Ureter (tissue), 1 donor: ENCODE data around the gene TRIO. TPM values are rescaled to one million over a fixed set of nuclear protein-coding genes. Genes with fewer than 3 reads are reported as not detected.
"Not testable (repeated sequence)": the region's sequence is repeated elsewhere in the genome, so short reads cannot be mapped to it uniquely, and the experiment has no call there.

Experiments used
- DNase-seq: peaks from one replicate; pipeline ENCODE4 v3.0.0-alpha.2; 2020; ENCODE audit warnings: low spot score
- total RNA-seq: library from RNA; stranded (reverse); gene quantifications from one replicate; pipeline ENCODE4 v1.2.4, GENCODE V29; 2023
- donor health status: DM: yes; HTN: yes; CAD: no.

TRIO gene
- total RNA-seq, 1 donor from 2014 or later: 216 TPM

DNA sequence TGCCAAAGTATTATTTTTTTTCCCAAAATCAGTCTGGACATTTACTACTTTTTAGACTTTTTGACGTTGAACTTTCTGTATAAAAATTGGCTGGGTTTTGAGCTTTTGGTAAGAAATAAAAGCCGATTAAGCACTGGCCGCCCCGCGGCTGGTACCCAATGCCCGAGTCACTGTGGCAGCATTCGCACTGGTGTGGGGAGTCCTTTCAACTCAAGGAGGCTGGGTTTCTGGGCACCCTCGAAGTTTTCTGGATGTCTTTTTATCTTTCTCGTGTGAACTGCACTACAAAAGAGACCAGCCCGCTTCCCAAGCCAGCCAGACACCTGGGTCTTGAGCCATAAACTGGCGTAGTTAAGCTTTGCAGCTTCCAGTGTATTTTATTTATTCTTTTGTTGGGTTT is 366.4 kb downstream of the TRIO start:
- no peak for DNase-seq

DNA sequence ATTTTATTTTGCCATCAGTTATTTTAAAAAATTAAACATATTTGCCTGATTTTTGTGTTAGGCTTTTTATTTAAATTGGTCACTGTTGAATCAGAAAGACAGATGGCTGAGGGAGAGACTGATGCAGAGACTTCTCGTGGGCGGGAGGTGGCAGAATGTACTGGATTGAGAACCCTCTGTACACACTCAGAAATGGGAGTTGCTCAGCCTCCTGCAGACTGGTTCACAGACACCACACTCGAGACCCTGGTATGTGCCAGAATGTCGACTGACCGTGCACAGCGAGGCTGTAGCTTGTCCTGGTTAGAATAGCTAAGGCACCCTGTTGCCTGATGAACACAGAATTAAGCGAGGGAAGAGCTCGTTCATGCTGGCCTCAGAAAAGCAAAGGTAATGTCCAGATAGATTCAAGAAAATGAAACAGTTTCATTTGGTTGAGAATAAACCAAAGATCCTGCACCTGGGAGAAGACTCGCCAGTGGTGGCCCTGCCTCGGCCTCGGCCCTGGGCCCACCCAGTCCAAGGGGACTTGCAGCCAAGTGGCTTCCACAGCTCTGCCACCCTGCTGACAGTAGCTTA is 367.1 kb downstream of the TRIO start:
- no peak for DNase-seq

DNA sequence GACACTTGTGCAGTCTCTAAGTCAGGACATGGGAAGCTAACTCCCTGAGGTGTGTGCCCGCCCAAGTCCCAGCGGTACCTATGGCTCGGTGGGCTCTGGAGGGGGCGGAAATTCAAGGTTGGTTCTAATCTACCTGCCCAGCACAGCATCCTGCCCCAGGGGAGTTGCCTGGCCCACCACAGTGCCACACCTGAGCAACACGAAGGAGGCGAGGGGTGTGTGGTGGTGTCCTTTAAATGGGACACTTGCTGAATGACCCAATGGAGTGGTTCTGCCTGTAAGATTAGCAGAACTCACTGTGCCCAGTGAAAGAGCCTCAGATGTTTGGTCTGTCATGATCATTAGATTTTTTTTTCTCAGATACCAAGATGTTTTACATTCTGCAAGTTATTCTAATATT is 367.7 kb downstream of the TRIO start:
- no peak for DNase-seq

DNA sequence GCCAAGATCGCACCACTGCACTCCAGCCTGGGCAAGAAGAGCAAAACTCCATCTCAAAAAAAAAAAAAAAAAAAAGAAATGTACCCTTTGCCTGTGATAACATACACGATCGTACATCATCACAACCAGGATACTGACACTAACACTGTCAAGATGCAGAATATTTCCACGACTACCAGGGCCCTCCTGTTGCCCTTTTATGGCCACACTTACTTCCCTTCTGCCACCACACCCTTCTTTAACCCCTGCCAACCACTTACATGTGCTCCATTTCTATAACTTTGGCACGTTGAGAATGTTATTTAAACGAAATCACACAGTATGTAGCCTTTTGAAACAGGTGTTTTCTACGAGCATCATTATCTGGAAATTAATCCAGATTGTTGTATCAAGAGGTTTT is 369.4 kb downstream of the TRIO start:
- no peak for DNase-seq

DNA sequence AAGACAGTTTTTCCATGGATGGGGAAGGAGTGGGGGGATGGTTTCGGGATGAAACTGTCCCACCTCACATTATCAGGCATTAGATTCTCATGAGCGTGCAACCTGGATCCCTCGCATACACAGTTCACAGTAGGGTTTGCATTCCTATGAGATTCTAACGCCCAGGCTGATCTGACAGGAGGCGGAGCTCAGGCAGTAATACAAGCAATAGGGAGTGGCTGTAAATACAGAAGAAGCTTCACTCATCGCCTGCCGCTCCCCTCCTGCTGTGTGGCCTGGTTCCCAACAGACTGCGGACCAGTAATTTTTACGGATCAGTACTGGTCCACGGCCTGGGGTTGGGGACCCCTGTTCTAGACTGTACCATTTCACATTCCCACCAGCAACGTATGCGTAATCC is 370.1 kb downstream of the TRIO start:
- DNase-seq: no peak

DNA sequence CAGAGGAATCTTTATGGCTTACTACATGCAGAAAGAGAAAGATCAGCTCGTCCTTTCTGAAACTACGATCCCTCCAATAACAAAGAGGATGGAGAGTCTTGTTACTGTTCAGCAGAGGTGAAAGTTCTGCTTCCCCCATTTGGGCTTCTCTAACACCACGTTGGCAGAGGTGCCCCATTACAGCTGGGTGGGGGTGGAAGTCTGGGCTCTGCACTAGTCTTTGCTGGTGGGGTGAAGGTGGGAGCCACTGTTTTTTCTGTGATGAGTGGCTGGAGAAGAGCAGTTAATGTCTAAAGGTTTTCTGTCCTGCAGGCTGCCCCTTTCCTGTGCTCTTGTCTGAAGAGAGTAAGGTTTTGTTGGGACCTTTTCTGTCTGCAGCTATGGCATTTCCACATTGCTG is 373.8 kb downstream of the TRIO start:
- DNase-seq: no peak

DNA sequence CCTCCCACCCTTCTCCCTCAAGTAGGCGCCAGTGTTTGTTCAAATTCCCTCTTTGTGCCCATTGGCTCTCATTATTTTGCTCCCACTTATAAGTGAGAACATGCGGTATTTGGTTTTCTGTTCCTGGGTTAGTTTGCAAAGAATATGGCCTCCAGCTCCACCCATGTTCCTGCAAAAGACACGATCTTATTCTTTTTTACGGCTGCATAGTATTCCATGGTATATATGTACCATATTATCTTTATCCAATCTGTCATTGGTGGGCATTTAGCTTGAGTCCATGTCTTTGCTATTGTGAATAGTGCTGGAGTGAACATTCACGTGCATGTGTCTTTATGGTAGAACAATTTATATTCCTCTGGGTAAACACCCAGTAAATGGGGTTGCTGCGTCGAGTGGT is 375.5 kb downstream of the TRIO start:
- DNase-seq: no peak

DNA sequence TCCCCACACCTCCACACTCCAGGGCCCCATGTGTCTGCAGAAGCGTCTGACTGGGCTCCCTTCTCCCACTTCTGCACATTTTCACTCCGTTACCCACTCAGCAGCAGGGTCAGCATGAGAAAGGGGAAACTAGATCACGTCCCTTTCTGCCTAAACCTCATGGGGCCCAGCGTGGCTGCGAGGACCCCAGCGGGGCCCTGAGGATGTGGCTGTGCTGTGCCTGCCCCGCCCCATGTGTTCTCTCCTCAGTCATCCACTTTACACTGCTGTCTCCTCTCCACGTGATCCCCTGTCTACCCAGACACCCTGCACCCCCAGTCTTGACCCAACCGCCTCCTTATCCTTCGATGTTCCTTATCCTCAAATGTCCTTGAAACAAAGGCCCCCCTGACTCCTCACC is 378.6 kb downstream of the TRIO start:
- DNase-seq: no peak

DNA sequence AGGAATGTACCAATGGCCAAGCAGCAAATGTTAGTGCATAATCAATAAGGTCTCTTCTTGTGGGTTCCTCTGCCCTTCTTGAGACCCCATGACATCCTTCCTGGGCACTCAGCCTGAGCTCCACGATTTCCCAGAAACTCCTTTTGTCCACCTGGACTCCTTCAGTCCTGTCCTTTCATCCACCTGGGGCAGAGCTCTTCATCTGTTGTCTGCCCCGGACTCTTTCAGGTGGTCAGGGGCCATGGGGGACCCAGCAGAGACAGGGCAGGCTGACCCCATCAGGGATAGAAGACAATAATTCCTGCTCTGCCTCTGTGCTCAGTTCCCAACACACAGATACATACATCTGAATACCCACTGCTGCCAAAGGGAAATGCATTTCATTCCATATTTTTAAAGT is 379.6 kb downstream of the TRIO start:
- no peak for DNase-seq

DNA sequence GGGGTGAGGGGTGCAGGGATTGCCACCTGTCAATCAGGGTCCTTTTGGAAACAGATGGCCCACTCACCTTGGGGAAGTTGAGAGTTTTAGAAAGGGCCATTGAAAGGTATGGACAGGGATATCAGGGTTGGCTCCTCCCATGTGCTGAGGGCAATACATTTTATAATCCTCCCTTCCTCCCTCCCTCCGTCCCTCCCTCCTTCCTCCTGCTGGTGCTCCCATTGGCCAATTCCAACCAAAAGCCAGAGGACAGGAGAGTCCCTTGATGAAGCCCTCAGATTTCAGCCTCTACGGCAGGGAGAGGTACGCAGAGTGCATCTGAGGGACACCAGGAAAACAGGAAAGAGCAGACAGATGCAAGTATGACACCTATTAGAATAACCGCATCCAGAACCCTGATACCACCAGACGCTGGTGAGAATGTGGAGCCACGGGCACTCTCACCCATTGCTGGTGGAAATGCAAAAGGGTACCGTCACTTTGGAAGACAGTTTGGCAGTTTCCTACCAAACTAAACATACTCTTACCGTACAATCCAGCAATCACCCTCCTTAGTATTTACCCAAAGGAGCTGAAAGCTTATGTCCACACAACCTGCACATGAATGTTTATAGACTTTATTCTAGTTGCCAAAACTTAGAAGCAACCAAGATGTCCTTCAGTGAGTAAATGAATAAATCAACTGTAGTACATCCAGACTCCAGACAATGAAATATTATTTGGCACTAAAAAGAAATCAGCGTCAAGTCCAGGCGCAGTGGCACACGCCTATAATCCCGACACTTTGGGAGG is 380.3 kb downstream of the TRIO start:
- no peak for DNase-seq

DNA sequence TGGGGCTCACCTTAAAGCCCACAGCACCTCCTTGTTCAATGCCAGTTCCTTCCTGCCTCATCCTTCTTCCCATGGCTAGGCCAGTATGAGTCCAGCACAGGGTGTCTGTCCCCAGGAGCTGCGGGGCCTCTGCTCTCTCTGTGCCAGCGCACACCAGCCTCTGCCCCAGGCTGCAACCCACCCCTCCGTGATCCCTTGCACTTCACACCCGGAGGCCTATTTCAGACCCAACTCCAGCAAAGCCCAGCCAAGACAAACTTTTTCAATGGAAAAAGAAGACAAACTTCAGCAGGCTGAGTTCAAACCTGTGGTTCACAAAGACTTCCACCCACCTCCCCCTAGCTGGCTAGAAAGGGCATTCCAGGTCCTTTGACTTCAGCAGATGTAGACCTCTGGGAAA is 382.3 kb downstream of the TRIO start:
- no peak for DNase-seq

DNA sequence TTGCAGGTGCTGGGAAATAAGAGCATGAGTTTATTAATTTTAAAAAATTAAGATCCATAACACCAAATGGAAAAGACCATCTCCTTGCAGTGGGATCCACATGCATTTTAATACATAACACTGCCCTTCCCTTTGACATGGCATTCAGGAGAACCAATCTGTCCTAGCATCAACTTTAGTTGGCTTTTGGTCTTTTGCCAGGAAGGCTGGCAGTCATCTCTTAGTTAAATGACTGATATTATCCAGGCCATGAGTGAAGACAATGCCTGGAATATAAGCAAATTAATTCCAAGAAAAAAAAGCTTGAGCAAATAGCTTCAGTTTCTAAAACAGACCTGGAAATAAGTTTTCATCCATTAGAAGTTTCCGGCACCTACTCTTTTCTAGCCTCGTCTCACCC is 383.4 kb downstream of the TRIO start:
- no peak for DNase-seq

DNA sequence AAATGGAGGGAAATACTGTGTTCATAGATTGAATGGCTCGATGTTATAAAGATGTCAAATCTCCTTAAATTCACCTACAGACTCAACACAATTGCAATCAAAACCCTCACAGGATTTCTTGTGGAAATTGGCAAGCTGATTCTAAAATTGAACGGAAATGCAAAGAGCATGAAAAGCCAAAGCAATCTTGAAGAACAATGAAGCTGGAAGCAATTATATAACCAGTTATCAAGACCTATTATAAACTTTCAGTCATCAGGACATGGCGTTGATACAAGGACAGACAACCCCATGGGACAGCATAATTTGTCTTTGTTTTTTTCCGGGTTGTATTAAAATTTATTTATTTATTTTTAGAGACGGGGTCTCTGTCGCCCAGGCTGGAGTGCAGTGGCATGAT is 385.0 kb downstream of the TRIO start:
- no peak for DNase-seq

DNA sequence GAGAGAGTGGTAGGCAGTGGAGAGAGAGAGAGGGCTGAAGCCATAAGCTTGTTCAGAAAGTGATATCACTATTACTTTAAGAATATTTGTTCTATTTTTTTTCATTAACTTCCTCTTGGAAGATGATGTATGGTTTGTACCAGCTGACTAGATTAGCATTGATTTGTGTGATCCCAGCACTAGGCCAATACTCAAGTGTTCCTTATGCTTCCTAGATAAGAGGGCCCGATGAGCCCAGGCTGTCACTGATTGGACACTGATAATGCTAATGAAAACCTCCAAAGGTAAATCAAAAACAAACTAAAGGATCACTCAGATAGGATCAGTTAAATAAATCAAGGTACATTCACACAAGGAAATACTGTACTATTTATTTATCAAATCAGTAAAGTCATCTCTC is 385.8 kb downstream of the TRIO start:
- no peak for DNase-seq

DNA sequence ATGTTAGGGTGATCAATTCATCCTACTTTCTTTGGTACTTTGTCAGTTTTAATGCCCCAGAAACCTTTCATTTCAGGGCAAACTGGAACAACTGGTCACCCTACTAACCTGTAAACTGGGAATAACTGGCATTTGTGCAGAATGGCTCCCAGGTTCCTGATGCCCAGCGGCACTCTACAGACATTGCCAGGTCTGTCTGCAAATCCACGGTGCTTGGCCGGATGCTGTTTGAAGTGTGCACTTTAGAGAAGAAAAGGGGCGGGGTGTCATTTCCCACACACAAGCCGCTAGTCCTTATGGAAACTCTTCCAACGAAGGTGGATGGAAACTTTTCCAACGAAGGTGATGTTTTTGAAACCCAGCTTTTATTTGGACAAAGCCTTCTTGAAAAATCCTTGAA is 388.5 kb downstream of the TRIO start:
- DNase-seq: no peak

DNA sequence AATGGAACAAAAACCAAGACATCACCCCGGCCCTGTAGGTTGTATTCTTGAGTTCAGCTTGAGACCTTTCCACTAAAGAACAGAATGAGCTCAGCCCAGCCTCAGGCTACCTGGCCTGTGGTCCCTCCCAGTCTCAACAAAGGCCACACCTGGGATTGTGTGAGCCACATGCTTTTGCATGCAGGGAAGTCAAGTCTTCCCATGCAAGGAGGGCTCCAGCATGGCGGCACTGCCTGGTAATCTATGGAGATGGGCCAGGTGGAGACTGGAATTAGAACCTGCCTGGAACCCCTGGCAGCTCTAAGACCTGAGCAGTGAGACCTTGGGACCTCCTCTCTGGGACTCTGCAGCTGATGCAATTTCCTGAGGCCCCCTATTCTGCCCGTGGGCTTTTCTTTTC is 389.0 kb downstream of the TRIO start:
- no peak for DNase-seq

DNA sequence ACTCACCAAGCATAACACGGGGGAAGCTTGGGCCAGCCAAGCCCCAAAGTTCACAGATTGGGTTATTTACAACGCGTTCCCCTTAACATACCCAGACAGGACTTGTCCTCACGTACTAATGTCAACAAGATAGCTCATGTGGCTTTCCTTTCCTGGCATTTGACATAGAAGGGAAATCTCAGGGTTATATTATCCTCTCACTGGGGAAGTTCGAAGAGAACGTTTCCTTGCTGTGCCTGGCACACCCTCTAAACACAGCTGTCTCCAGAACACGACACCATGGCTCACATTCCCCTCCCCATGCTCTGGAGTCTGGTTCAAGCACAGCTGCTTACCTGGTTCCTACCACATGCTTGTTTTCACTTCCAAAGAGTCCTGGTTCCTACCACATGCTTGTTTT is 391.6 kb downstream of the TRIO start:
- DNase-seq: peak; percentile 54

DNA sequence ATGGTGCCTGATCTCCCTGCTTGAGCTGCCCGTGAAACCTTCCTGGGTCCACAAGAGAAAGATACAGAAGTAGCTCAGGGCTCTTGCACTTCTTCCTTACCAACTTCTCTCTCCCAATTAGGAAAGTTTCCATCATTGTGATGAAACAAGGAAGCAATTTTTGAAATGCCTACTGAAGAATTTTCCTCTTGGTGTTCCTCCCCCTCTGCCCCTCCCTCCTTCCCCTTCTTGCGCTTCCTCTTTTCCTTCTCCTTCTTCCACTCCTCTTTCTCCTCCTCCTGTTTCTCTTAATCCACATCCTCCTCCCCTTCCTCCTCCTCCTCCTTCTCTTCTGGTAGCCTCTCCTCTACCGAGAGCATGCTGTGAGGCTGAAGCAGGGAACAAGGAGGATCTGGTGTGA is 402.2 kb downstream of the TRIO start:
- DNase-seq: no peak

DNA sequence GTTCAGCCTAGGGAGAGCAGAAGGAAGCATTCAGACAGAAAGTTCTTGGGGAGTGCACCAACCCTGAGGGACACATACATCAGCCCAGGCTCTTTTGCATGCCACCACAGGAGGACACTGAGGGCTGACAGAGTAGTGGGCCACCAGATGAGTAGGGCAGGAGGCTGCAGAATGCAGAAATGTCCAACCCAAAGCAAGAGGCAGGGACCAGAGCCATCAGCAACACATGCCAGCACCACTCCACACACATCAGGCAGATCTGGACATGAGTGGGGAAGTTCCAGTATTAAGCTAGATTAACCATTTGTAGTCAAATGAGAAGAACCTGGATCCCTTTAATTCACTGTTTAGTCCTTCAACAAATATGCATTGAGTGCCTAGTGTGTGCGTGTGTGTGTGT is 402.7 kb downstream of the TRIO start:
- DNase-seq: no peak

DNA sequence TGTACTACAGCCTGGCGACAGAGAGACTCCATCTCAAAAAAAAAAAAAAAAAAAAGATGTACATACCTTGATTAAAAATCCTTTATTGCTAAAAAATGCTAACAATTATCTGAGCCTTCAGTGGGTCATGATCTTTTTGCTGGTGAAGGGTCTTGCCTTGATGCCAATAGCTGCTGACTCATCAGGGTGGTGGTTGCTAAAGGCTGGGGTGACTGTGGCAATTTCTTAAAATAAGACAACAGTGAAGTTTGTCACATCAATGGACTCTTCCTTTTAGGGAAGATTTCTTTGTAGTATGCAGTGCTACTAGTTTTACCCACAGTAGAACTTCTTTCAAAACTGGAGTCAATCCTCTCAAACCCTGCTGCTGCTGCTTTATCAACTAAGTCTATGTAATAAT is 404.5 kb downstream of the TRIO start:
- DNase-seq: no peak

DNA sequence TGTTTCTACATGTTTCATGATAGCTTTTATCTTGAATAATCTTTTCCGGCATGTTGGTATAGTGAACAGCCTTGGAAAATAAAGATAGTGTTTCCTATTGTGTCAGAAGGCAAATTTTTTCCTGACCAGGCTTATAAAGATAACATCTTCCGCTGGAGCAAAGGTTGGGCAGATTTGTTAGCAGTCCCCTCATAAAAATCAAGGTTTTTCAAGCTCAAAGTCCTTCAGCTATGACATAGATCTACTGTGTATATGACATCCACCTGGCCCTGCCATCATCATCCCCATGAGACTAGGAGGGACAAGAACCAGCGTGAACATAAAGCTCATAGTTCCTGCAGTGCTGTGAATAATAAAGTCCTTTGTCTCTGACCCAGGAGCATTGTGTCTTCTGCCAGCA is 408.1 kb downstream of the TRIO start:
- DNase-seq: no peak

DNA sequence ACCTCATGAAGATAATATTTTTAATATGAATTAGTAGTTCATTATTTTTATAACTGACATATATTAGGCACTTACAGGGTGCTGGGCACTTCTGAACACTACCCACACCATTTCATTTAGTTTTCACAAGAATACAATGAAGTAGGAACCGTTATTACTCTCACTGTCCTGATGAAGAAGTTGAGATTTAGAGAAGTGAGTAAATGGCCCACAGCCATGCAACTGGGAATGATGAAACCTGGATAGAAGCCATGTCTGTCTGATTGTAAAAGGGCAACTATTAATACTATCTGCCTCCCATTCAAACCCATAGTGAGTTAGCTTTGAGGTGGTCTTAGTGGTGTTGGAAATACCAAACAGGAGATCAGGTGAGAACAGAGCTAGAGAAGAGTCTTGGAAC is 408.9 kb downstream of the TRIO start:
- DNase-seq: no peak

DNA sequence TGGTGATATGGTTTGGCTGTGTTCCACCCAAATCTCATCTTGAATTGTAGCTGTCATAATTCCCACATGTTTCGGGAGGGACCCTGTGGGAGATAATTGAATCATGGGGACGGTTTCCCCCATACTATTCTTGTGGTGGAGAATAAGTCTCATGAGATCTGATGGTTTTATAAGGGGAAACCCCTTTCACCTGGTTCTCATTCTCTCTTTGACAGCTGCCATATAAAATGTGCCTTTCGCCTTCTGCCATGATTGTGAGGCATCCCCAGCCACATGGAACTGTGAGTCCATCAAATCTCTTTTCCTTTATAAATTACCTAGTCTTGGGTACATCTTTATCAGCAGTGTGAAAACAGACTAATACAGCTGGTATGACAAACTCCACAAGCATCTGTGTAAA is 411.1 kb downstream of the TRIO start:
- not testable (repeated sequence) for DNase-seq

DNA sequence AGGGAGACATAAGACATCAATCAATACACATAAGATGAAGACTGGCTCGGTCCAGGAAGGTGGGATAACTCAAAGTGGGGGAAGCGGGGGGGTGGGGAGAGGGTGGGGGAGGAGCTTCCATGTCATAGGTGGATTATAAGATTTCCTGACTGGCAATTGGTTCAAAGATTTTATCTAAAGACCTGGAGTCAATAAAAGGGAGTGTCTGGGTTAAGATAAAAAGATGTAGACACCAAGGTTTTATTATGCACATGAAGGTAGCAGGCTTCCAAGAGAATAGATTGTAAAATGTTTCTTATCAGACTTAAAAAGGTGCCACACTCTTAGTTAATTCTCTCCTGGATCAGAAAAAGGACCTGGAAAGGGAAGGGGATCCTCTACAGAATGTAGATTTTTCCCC is 412.9 kb downstream of the TRIO start:
- DNase-seq: no peak
